SK-N-SH treated with all-trans-retinoic acid at 6 μM for 48 hours (cell line): ENCODE measurements around the gene CCIN.
"Not testable (repeated sequence)": the region's sequence is repeated elsewhere in the genome, so short reads cannot be mapped to it uniquely, and the experiment has no call there.

Source experiments
- ATAC-seq: fragments of 200-7000 bp; cut with Tn5 transposase; 3 replicates; pipeline ENCODE4 v1.9.1; 2020; ENCODE audit warnings: mild to moderate bottlenecking, moderate library complexity
- ARNTL ChIP-seq: fragments of 450-650 bp; formaldehyde crosslinking; IDR thresholded peaks from 2 replicates; pipeline ENCODE4 v1.5.0; 2020; ENCODE audit warnings: low read depth, mild to moderate bottlenecking, moderate library complexity, borderline replicate concordance
- BACH2 ChIP-seq: fragments of 250-450 bp; sonication (Bioruptor Pico); IDR thresholded peaks from 2 replicates; pipeline ENCODE4 v1.9.0; 2021; ENCODE audit warnings: mild to moderate bottlenecking, borderline replicate concordance
- CSDC2 ChIP-seq: fragments of 250-450 bp; sonication (Bioruptor Pico); IDR thresholded peaks from 2 replicates; pipeline ENCODE4 v1.5.0; 2020; ENCODE audit warnings: mild to moderate bottlenecking, moderate library complexity
- ESRRG ChIP-seq: fragments of 250-450 bp; sonication (Bioruptor Pico); IDR thresholded peaks from 2 replicates; pipeline ENCODE4 v1.6.1; 2021; ENCODE audit warnings: mild to moderate bottlenecking
- GLIS3 ChIP-seq: fragments of 250-450 bp; sonication (Bioruptor Pico); IDR thresholded peaks from 2 replicates; pipeline ENCODE4 v1.5.0; 2020; ENCODE audit warnings: mild to moderate bottlenecking, moderate library complexity
- OSR1 ChIP-seq: fragments of 250-450 bp; sonication (Bioruptor Pico); IDR thresholded peaks from 2 replicates; pipeline ENCODE4 v1.8.0; 2022; ENCODE audit warnings: moderate library complexity, mild to moderate bottlenecking, inconsistent platforms
- PPARA ChIP-seq: fragments of 250-450 bp; sonication (Bioruptor Pico); IDR thresholded peaks from 2 replicates; pipeline ENCODE4 v1.5.0; 2020; ENCODE audit warnings: mild to moderate bottlenecking, borderline replicate concordance
- RARB ChIP-seq: fragments of 250-450 bp; sonication (Bioruptor Pico); IDR thresholded peaks from 2 replicates; pipeline ENCODE4 v1.8.0; 2021; ENCODE audit warnings: mild to moderate bottlenecking, moderate library complexity
- SNAI2 ChIP-seq: fragments of 250-450 bp; sonication (Bioruptor Pico); IDR thresholded peaks from 2 replicates; pipeline ENCODE4 v1.5.0; 2020; ENCODE audit warnings: mild to moderate bottlenecking, moderate library complexity
- TCF4 ChIP-seq: fragments of 250-450 bp; sonication (Bioruptor Pico); IDR thresholded peaks from 2 replicates; pipeline ENCODE4 v1.8.0; 2021; ENCODE audit warnings: mild to moderate bottlenecking, moderate library complexity, borderline replicate concordance
- ZC3H10 ChIP-seq: fragments of 250-450 bp; sonication (Bioruptor Pico); IDR thresholded peaks from 2 replicates; pipeline ENCODE4 v1.5.1; 2021; ENCODE audit warnings: mild to moderate bottlenecking, moderate library complexity
- ZFP3 ChIP-seq: fragments of 250-450 bp; sonication (Bioruptor Pico); IDR thresholded peaks from 2 replicates; pipeline ENCODE4 v1.5.0; 2020; ENCODE audit warnings: mild to moderate bottlenecking, moderate library complexity
- ZFP30 ChIP-seq: fragments of 450-650 bp; formaldehyde crosslinking; IDR thresholded peaks from 2 replicates; pipeline ENCODE4 v1.5.0; 2022; ENCODE audit warnings: mild to moderate bottlenecking, moderate library complexity
- ZNF565 ChIP-seq: fragments of 450-650 bp; formaldehyde crosslinking; conservative IDR thresholded peaks from 2 replicates; pipeline ENCODE4 v1.5.0; 2020; ENCODE audit warnings: low read depth, mild to moderate bottlenecking, moderate library complexity
- ZNF70 ChIP-seq: fragments of 450-650 bp; formaldehyde crosslinking; IDR thresholded peaks from 2 replicates; pipeline ENCODE4 v1.5.0; 2020; ENCODE audit warnings: mild to moderate bottlenecking, moderate library complexity
- ZNF8 ChIP-seq: fragments of 450-650 bp; formaldehyde crosslinking; IDR thresholded peaks from 2 replicates; pipeline ENCODE4 v1.5.0; 2020; ENCODE audit warnings: mild to moderate bottlenecking, moderate library complexity
- TF ChIP-seq, protein P1 (sequence below): fragments of 250-450 bp; sonication (Bioruptor Pico); IDR thresholded peaks from 2 replicates; pipeline ENCODE4 v1.5.0; 2020; ENCODE audit warnings: mild to moderate bottlenecking, moderate library complexity
- TF ChIP-seq, protein P2 (sequence below): fragments of 250-450 bp; sonication (Bioruptor Pico); IDR thresholded peaks from 2 replicates; pipeline ENCODE4 v1.5.1; 2020; ENCODE audit warnings: low read depth, mild to moderate bottlenecking, moderate library complexity
- TF ChIP-seq, protein P3 (sequence below): fragments of 250-450 bp; sonication (Bioruptor Pico); IDR thresholded peaks from 2 replicates; pipeline ENCODE4 v1.8.0; 2020; ENCODE audit warnings: mild to moderate bottlenecking, moderate library complexity, borderline replicate concordance
- TF ChIP-seq, protein P4 (sequence below): fragments of 250-450 bp; sonication (Bioruptor Pico); IDR thresholded peaks from 2 replicates; pipeline ENCODE4 v1.5.1; 2021; ENCODE audit warnings: mild to moderate bottlenecking, moderate library complexity
- TF ChIP-seq, protein P5 (sequence below): fragments of 250-450 bp; sonication (Bioruptor Pico); IDR thresholded peaks from 2 replicates; pipeline ENCODE4 v1.8.0; 2021; ENCODE audit warnings: low read depth, mild to moderate bottlenecking, moderate library complexity, borderline replicate concordance

Gene CCIN

GRCh38 chr9:36158917-36159316, 10.3 kb upstream of the CCIN start:
- no peak for ATAC-seq

DNA sequence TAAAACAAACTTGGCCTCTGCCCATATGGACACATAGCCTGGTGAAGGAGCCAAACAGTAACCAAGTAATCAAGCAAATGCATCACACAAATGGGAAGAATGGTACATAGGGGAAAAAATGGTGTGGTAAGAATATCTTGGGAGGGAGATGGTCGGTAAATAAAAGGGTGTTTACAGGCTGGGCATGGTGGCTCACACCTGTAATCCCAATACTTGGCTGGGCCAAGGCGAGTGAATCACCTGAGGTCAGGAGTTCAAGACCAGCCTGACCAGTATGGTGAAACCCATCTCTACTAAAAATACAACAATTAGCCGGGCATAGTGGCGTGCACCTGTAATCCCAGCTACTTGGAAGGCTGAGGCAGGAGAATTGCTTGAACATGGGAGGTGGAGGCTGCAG, 9.7 kb upstream of the CCIN start:
- ATAC-seq = not testable (repeated sequence)

More at GRCh38 chr9:36158917-36159316, 10.3 kb upstream of the CCIN start:
- TF ChIP-seq ARNTL = no peak
- no peak for TF ChIP-seq TCF4 (CRISPR knock-in tag)
- TF ChIP-seq PPARA (CRISPR knock-in tag) = no peak
- no peak for TF ChIP-seq CSDC2 (CRISPR knock-in tag)
- TF ChIP-seq BACH2 = no peak
- no peak for TF ChIP-seq SNAI2 (CRISPR knock-in tag)
- TF ChIP-seq ZNF565 (CRISPR knock-in tag) = no peak
- TF ChIP-seq, protein P1, sequence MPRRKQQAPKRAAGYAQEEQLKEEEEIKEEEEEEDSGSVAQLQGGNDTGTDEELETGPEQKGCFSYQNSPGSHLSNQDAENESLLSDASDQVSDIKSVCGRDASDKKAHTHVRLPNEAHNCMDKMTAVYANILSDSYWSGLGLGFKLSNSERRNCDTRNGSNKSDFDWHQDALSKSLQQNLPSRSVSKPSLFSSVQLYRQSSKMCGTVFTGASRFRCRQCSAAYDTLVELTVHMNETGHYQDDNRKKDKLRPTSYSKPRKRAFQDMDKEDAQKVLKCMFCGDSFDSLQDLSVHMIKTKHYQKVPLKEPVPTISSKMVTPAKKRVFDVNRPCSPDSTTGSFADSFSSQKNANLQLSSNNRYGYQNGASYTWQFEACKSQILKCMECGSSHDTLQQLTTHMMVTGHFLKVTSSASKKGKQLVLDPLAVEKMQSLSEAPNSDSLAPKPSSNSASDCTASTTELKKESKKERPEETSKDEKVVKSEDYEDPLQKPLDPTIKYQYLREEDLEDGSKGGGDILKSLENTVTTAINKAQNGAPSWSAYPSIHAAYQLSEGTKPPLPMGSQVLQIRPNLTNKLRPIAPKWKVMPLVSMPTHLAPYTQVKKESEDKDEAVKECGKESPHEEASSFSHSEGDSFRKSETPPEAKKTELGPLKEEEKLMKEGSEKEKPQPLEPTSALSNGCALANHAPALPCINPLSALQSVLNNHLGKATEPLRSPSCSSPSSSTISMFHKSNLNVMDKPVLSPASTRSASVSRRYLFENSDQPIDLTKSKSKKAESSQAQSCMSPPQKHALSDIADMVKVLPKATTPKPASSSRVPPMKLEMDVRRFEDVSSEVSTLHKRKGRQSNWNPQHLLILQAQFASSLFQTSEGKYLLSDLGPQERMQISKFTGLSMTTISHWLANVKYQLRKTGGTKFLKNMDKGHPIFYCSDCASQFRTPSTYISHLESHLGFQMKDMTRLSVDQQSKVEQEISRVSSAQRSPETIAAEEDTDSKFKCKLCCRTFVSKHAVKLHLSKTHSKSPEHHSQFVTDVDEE (CRISPR knock-in tag) = no peak
- no peak for TF ChIP-seq ZNF8 (CRISPR knock-in tag)
- no peak for TF ChIP-seq ZFP3 (CRISPR knock-in tag)
- TF ChIP-seq RARB (CRISPR knock-in tag) = no peak
- no peak for TF ChIP-seq ZFP30 (CRISPR knock-in tag)
- no peak for TF ChIP-seq ZC3H10 (CRISPR knock-in tag)
- no peak for TF ChIP-seq GLIS3 (CRISPR knock-in tag)
- no peak for TF ChIP-seq ESRRG (CRISPR knock-in tag)
- TF ChIP-seq OSR1 (CRISPR knock-in tag) = no peak
- no peak for TF ChIP-seq ZNF70
- TF ChIP-seq, protein P2, sequence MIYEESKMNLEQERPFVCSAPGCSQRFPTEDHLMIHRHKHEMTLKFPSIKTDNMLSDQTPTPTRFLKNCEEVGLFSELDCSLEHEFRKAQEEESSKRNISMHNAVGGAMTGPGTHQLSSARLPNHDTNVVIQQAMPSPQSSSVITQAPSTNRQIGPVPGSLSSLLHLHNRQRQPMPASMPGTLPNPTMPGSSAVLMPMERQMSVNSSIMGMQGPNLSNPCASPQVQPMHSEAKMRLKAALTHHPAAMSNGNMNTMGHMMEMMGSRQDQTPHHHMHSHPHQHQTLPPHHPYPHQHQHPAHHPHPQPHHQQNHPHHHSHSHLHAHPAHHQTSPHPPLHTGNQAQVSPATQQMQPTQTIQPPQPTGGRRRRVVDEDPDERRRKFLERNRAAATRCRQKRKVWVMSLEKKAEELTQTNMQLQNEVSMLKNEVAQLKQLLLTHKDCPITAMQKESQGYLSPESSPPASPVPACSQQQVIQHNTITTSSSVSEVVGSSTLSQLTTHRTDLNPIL (CRISPR knock-in tag) = no peak
- TF ChIP-seq, protein P3, sequence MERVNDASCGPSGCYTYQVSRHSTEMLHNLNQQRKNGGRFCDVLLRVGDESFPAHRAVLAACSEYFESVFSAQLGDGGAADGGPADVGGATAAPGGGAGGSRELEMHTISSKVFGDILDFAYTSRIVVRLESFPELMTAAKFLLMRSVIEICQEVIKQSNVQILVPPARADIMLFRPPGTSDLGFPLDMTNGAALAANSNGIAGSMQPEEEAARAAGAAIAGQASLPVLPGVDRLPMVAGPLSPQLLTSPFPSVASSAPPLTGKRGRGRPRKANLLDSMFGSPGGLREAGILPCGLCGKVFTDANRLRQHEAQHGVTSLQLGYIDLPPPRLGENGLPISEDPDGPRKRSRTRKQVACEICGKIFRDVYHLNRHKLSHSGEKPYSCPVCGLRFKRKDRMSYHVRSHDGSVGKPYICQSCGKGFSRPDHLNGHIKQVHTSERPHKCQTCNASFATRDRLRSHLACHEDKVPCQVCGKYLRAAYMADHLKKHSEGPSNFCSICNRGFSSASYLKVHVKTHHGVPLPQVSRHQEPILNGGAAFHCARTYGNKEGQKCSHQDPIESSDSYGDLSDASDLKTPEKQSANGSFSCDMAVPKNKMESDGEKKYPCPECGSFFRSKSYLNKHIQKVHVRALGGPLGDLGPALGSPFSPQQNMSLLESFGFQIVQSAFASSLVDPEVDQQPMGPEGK = no peak
- TF ChIP-seq, protein P4, sequence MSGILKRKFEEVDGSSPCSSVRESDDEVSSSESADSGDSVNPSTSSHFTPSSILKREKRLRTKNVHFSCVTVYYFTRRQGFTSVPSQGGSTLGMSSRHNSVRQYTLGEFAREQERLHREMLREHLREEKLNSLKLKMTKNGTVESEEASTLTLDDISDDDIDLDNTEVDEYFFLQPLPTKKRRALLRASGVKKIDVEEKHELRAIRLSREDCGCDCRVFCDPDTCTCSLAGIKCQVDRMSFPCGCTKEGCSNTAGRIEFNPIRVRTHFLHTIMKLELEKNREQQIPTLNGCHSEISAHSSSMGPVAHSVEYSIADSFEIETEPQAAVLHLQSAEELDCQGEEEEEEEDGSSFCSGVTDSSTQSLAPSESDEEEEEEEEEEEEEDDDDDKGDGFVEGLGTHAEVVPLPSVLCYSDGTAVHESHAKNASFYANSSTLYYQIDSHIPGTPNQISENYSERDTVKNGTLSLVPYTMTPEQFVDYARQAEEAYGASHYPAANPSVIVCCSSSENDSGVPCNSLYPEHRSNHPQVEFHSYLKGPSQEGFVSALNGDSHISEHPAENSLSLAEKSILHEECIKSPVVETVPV (CRISPR knock-in tag) = no peak

- not testable (repeated sequence) for ATAC-seq
Observed at GRCh38 chr9:36160126-36160525, 9.1 kb upstream of the CCIN start.

- ATAC-seq = no peak; the same call in 2 of the 3 replicates
- no peak for TF ChIP-seq ZFP3 (CRISPR knock-in tag)
- TF ChIP-seq RARB (CRISPR knock-in tag) = no peak
- TF ChIP-seq ZC3H10 (CRISPR knock-in tag) = no peak
- no peak for TF ChIP-seq ZFP30 (CRISPR knock-in tag)
- no peak for TF ChIP-seq OSR1 (CRISPR knock-in tag)
- no peak for TF ChIP-seq ZNF8 (CRISPR knock-in tag)
- TF ChIP-seq SNAI2 (CRISPR knock-in tag) = no peak
- TF ChIP-seq ZNF70 = no peak
- TF ChIP-seq, protein P2 (CRISPR knock-in tag) = no peak
- TF ChIP-seq, protein P5, sequence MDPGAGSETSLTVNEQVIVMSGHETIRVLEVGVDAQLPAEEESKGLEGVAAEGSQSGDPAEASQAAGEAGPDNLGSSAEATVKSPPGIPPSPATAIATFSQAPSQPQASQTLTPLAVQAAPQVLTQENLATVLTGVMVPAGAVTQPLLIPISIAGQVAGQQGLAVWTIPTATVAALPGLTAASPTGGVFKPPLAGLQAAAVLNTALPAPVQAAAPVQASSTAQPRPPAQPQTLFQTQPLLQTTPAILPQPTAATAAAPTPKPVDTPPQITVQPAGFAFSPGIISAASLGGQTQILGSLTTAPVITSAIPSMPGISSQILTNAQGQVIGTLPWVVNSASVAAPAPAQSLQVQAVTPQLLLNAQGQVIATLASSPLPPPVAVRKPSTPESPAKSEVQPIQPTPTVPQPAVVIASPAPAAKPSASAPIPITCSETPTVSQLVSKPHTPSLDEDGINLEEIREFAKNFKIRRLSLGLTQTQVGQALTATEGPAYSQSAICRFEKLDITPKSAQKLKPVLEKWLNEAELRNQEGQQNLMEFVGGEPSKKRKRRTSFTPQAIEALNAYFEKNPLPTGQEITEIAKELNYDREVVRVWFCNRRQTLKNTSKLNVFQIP (CRISPR knock-in tag) = no peak
- TF ChIP-seq, protein P4 (CRISPR knock-in tag) = no peak
Observed at GRCh38 chr9:36161187-36161586, 8.0 kb upstream of the CCIN start.
